Right ventricle myocardium superior (tissue), 1 donor: ENCODE measurements around the gene DIAPH3. TPM values are rescaled to one million over a fixed set of nuclear protein-coding genes. Genes with fewer than 3 reads are reported as not detected.
"Not testable (repeated sequence)": the region's sequence is repeated elsewhere in the genome, so short reads cannot be mapped to it uniquely, and the experiment has no call there.

Experiments
- ATAC-seq: fragments of 200-7000 bp; cut with Tn5 transposase; one replicate; pipeline ENCODE4 v1.9.1; 2020; ENCODE audit warnings: mild to moderate bottlenecking; ENCODE audit not compliant: poor library complexity
- DNase-seq: peaks from one replicate; pipeline ENCODE4 v3.0.0-alpha.2; 2020
- intact Hi-C: fragments of 100-400 bp; cut with DNase I; formaldehyde crosslinking; loops from one replicate; pipeline ENCODE4 v1.11.2; 2022
- long read RNA-seq: library from polyadenylated mRNA; unstranded; transcript quantifications from one replicate; pipeline ENCODE4 v2.0.0, GENCODE V29; 2021
- total RNA-seq: library from RNA; stranded (reverse); fragmentation: NEBNext Ultra II Directional; extraction: Animal tissue kit (Norgen Biotek cat#: 25700); gene quantifications from one replicate; pipeline ENCODE4 v1.2.1, GENCODE V29; 2021
- donor health status: DM: no; HTN: yes; CAD: no; lungs with severe emphysema.

Gene DIAPH3, protein sequence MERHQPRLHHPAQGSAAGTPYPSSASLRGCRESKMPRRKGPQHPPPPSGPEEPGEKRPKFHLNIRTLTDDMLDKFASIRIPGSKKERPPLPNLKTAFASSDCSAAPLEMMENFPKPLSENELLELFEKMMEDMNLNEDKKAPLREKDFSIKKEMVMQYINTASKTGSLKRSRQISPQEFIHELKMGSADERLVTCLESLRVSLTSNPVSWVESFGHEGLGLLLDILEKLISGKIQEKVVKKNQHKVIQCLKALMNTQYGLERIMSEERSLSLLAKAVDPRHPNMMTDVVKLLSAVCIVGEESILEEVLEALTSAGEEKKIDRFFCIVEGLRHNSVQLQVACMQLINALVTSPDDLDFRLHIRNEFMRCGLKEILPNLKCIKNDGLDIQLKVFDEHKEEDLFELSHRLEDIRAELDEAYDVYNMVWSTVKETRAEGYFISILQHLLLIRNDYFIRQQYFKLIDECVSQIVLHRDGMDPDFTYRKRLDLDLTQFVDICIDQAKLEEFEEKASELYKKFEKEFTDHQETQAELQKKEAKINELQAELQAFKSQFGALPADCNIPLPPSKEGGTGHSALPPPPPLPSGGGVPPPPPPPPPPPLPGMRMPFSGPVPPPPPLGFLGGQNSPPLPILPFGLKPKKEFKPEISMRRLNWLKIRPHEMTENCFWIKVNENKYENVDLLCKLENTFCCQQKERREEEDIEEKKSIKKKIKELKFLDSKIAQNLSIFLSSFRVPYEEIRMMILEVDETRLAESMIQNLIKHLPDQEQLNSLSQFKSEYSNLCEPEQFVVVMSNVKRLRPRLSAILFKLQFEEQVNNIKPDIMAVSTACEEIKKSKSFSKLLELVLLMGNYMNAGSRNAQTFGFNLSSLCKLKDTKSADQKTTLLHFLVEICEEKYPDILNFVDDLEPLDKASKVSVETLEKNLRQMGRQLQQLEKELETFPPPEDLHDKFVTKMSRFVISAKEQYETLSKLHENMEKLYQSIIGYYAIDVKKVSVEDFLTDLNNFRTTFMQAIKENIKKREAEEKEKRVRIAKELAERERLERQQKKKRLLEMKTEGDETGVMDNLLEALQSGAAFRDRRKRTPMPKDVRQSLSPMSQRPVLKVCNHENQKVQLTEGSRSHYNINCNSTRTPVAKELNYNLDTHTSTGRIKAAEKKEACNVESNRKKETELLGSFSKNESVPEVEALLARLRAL
- total RNA-seq: 0.32 TPM
- long read RNA-seq: 0 reads

DNA sequence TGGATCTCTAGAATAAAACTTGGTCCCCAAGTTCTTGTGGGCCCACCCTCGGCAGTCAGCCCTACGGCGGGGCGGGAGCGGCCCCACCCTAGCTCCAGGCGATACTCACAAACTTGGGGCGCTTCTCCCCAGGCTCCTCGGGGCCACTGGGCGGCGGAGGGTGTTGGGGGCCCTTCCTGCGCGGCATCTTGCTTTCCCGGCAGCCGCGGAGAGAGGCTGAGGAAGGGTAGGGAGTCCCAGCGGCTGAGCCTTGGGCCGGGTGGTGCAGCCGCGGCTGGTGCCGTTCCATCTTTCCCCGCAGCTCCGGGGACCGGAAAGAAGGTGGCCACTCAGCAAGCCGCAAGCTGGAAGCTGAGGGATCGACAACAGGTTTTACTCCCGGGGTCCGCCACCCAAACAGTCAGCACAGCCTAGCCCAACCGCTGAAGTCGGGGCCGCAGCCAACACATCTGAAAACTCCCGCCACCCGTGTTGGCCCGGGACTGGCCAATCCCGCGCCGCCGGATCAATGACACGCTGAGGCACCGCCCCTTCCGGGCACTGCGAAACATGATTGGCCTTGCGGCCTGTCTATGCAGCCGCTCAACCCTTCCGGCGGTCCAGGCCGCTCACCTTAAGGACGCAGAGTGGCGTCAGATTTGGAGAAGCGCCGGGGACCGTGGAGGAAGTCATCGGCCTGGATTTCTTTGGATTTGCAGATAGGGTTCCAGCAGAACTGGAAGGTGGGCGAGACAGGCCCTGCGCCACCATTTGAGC lies at the start of gene DIAPH3:
DIAPH3 (minus strand) TSS at position 451 of the 756 bp plus-strand sequence; CDS start at position 289, 162 bp downstream.
- peak; percentile 98 for DNase-seq
- peak; percentile 100 for ATAC-seq
- intact Hi-C loops: loop anchor here (10.0 kb wide), 1 partner anchor 261 kb away; no protein-coding TSS in a partner anchor

DNA sequence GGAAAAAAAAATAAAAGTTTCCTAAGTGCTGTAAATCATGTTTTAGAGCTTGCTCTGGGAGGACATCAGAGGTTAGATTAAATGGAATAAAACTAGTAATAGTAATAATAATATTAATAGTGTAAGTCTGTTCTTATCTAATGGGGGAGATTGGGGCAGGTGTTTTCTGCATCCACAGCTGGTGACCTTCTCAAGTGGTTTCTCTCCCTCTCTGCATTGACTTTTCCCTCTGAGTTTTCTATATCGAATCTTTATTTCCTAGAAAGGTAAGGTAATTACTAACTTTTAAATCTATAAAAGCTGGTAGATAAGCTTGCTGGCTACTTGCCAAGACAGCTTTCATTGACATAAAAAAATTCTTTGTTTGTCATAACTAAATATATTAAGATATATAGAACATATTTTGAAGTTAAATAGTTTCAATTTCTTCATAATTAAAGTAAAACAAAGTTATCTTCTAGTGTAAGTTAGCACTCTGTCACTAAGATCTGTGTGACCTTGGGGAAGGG lies 49.6 kb upstream of the DIAPH3 start:
- DNase-seq (no peak), ATAC-seq (no peak)
- intact Hi-C loops: no loop called here

DNA sequence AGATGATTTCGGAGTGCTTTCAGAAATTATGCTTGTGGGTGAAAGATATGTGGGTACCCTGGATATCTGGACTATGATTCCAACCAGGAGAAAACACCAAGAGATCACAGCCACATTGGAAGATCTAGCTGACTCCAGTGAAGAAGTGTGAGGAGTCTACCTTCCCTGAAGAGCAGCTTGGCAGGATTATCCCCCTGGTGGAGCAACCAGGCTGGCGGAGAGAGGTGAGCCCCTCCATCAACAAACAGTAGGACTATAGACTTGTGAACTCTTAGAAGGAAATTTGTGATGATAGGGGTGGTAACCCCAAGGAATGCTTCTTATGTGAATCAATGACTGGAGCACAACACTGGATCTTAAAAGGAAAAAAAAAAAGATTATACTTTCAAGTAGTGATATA lies 47.8 kb upstream of the DIAPH3 start:
- intact Hi-C loops: no loop called here
- ATAC-seq (no peak), DNase-seq (no peak)

DNA sequence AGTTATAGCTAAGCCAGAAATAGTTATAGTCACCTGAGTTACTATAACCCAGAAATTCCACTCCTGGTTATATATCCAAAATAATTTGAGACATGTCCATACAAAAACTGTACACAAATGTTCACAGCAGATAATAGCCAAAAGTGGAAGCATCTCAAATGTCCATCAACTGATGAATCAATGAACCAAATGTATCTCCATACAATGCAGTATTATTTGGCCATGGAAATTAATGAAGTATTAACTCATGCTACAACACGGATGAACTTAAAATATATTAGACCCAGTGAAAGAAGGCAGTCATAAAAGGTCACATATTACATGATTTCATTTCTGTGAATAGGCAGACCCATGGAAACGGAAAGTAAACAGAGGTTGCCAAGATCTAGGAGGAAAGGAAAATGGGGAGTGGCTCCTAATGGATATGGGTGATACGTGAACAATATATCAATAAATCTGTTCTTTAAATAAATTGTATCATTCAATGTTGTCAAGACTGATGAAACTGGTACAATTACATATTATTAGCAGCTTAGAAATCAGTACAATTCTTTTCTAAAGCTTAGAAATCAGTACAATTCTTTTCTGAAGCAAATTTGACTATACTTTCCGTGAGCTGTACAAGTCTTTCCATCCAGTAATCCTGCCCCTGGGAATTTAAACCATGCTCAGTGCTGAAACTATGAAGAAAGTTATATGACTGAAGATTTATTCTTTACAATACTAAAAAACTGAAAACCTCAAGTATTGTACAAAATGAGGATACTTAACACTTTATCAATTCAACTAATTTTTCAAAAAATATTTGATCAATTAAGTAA lies 47.0 kb upstream of the DIAPH3 start:
- intact Hi-C loops: no loop called here
- ATAC-seq (no peak), DNase-seq (no peak)

DNA sequence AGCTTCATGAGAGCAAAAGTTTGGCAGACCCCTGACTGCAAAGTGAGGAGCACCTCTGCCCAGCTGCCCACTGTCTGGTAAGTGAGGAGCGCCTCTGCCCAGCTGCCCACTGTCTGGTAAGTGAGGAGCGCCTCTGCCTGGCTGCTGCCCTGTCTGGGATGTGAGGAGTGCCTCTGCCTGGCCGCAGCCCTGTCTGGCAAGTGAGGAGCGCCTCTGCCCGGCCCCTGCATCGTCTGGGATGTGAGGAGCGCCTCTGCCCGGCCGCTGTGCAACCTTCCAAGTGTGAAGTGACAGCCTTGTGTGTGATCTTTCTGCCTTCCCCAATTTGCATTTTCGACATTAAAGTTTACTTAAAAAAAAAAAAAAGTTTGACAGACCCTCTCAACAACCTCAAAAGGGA lies 41.8 kb upstream of the DIAPH3 start:
- ATAC-seq, intact Hi-C loops, DNase-seq: not testable (repeated sequence)

DNA sequence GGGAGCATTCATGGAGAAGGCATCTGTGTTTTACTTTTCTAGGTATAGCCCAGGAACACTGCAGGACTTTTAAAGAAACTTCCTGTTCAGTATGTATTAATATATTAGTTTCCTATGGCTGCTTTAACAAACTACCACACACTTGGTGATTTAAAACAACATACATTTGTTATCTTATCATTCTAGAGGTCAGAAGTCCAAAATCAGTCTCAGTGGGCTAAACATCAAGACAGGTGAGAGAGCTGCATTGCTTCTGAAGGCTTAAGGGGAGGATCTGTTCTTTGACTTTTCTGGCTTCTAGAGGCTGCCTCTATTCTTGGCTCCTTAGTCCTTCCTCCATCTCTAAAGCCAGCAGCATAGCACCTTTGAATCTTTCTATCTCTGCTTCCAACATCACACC lies 37.6 kb upstream of the DIAPH3 start:
- ATAC-seq (no peak), DNase-seq (no peak)
- intact Hi-C loops: no loop called here

DNA sequence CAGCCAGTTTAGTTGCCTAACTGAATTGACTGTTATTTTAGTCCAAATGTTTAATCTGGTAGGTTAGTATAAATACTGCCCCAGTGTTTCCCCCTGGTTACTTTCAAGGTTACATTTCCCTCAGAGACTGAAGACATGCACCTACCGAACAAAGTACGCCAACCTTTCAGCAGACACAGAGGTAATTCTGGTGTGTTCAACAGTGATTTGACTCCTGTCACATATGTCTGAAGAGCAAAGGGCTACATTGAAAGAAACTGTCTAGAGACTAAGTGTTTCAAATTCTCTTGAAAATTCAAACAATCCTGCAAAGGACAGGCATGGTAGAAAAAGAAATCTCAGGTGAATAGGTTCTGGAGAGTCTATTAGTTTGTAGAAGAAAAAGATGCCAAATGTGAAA lies 32.2 kb upstream of the DIAPH3 start:
- DNase-seq, ATAC-seq, intact Hi-C loops: not testable (repeated sequence)

DNA sequence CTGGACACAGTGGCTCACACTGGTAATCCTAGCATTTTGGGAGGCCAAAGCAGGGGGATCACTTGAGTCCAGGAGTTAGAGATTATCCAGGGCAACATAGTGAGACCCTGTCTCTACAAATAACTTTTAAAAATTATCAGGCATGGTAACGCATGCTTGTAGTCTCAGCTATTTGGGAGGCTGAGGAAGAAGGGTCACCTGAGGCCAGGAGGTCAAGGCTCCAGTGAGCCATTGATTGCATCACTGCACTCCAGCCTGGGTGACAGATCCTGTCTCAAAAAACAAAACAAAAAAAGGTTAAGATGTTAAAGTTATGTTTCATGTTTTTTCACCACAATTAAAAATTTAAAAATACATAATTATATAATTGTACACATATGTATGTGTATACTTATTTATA lies 19.2 kb upstream of the DIAPH3 start:
- intact Hi-C loops: no loop called here
- DNase-seq: no peak
- no peak for ATAC-seq

DNA sequence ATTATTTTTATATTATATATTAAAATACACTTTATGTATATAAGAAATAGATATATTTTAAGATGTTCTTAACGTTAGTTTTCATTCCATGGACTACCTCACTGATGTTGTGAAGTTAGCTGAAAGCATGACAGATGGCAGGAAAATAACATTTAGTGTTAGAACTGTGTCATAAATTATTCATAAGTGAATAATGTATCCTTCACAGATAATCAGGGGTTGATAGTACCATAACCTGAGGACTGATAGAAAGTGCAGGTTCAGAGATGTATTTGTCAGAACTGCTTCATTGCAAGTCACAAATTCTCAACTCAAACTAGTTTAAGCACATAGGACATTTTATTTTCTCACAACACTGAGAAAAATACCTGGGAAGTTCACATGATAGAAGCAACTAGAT lies 14.6 kb upstream of the DIAPH3 start:
- DNase-seq: no peak
- no peak for ATAC-seq
- intact Hi-C loops: no loop called here

DNA sequence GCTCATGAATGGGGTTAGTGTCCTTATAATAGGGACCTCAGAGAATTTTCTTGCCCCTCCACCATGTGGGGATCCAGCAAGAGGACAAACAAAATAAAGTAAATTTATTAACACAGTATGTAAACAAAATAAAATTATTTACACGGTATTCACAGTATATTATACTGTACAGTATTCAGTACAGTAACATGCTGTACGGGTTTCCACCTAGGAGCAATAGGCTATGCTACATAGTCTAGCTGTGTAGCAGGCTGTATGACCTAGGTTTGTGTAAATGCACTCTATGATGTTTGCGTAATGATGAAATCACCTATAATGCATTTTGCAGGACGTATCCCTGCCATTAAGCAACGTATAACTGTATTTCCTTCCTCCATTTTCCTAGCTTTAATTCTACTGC lies 11.8 kb upstream of the DIAPH3 start:
- DNase-seq: no peak
- intact Hi-C loops: no loop called here
- no peak for ATAC-seq

DNA sequence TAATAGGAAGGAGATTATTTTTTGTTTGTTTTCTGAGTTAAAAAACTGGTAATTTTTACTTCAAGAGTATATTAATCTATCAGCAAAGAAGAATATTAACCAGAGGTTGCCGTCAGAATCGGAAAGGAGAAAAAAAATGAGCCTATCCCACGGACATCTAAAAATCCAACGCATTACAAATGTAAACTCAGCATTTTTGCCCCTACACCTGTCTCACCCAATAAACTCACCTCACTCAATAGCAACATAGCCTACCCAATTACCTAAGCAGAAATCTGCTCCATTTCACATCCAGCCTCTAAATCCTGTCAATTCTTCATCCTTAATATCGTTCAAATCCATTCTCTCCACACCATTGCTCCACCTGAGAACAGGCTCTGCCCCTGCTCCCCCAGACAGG lies 10.4 kb upstream of the DIAPH3 start:
- intact Hi-C loops: no loop called here
- DNase-seq (no peak), ATAC-seq (no peak)

DNA sequence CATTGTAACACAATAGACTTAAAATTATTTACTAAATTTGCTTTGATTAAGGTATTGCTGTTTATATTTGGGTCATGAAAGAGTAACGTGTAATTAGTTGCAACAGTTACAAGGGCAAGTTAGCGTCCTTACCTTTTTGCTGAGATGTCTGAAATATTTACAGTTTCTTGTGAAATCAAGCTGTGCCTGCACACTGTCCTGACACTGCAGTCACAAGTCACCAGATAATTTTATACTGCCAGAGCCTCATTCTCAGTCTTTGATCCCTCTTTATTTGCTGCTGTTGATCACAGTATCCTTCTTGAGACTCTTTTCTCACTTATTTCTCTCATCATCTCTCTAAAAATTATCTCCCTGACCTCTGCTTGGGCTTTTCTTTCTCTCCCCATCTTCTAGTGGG lies 8.4 kb upstream of the DIAPH3 start:
- ATAC-seq (no peak), DNase-seq (no peak)
- intact Hi-C loops: no loop called here

DNA sequence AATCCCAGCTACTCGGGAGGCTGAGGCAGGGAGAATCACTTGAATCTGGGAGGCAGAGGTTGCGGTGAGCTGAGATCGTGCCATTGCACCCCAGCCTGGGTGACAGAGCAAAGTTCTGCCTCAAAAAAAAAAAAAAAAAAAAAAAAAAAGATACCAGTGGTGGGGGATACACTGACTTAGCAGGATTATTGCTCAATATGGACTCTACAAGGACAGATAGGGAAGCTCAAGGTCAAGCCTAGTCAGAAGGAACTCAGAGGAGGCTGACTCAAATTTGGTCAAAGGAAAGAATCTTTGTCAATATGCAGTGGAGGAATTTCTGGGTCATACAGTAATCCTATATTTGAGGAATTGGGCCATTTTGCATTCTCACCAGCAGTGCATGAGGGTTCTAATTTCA lies 6.7 kb upstream of the DIAPH3 start:
- ATAC-seq (no peak), DNase-seq (no peak)
- intact Hi-C loops: no loop called here

DNA sequence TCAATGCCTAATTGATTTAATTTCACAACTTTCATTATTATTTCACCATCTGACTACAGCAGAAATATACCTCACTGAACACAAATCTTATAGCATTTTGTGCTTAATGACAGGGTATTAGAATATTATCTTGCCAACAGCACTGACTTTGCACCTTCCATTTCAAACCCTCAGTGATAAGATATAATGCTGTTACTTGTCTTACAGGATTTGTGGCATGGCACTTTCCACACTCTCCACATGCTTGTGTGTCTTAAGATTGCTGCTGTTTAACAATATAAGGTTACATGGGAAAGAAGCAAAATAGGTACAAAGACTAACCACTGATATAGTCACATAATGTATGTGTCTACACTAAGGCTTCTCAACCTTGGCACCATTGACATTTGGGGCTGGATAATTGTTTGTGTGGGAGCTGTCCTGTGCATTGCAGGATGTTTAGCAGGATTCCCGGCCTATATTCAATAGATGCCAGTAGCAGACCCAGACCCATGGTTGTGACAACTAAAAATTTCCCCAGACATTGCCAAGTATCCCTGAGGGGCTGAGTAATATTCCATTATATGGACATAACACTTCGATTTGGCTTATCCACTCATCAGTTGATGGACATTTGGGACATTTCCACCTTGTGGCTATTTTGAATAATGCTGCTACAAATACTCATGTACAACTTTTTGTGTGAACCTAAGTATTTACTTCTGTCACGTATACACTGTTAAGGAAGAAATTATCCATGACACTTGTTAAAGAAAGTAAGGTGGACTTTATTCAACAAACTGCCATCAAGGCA lies 5.7 kb upstream of the DIAPH3 start:
- intact Hi-C loops: loop anchor here (10.0 kb wide), 1 partner anchor 255 kb away; no protein-coding TSS in a partner anchor
- ATAC-seq (no peak), DNase-seq (no peak)

DNA sequence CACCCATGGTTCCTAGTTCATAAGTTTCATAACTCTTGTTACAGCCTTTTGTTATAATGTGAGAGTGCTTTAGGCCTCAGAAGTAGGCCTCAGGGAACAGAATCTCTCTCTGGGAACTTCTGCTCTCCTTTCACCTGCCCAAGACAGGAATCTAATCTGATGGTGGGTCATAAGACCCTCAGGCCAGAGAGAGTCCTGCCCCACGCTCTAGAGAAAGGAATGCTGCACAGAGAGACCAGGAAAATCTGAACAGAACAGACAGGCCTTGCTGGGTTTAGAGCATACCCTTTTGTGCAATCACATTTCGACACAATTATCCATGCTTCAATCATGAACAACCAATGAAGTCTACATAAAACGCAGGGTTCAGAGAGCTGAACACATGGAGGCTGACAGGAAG lies 3.4 kb upstream of the DIAPH3 start:
- no peak for ATAC-seq
- DNase-seq: no peak
- intact Hi-C loops: loop anchor here (10.0 kb wide), 1 partner anchor 258 kb away; no protein-coding TSS in a partner anchor

DNA sequence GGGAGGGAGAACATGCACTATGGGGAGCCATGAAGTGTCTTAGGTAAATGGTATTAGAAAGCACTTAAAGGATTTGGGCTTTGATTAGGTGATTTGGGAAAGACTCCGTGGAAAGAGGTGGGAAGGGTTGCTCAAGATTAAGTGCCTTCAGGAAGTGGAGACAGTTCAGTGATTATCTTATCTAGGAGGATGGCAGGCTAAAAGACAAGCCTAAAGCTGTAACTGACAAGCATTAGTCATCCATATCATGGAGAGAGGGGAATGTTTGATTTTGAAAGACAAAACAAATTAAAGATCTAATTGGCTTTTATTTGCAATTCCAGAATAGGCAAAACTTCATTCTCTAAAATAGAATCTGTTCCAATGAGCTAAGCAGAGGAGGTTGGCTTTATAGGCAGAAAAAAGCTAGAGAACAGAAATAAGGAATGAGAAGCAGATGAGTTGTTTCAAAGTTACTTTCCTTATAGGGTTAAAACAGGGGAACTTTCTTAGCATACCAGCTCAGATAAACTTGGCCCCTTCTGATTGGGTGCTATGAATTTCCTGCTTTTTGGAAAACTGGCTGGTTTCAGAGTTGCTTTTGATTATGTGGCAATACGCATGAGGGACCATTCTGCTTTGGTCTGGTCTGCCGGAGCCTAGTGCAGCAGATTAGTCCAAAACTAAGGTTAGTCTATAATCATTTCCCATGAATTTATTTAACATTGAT lies 1.8 kb upstream of the DIAPH3 start:
- ATAC-seq (no peak), DNase-seq (no peak)
- intact Hi-C loops: loop anchor here (10.0 kb wide), 1 partner anchor 259 kb away; no protein-coding TSS in a partner anchor
